Measurements from ENCODE around the gene SLC35G3.

The SLC35G3 gene

DNA sequence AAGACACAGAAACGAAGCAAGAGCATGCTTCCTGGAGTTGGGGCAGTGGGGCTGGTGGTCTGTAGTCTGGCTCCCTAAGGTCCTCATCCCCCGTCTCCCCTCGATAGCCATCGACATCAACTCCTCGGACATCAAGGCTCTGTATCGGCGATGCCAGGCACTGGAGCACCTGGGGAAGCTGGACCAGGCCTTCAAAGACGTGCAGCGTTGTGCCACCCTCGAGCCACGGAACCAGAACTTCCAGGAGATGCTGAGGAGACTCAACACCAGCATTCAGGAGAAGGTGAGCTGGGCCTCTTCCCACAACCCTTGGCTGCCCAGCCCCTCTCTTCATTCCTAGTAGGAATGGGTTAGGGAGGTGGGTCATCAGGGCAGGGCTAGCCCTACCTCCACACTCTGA, 44.3 kb downstream of the SLC35G3 start:
- no peaks in the 10 kb centered on the region for H3K4me1 Mint-ChIP-seq (ENCODE audit: low read depth)
- intact Hi-C loops (cut with micrococcal nuclease) = no loop called here

DNA sequence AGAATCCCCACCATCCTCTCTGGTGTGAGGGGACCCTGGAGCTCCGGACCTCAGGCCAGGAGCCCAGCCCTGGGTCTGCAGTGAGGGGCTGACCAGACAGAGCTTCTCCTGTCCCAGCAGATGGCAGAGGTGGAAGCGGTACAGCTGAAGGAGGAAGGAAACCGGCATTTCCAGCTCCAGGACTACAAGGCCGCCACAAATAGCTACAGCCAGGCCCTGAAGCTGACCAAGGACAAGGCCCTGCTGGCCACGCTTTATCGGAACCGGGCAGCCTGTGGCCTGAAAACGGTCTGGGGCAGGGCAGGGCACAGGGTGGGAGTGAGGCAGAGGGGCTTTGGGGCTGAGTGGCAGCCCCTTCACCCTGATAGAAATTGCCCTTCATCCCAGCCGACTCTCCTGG, 46.0 kb downstream of the SLC35G3 start:
- intact Hi-C loops (cut with micrococcal nuclease) = no loop called here
- Mint-ChIP-seq H3K36me3 (ENCODE audit: low read depth) (no peaks in the 10 kb centered on the region), H3K9me3 (no peaks in the 10 kb centered on the region), H3K4me1 (ENCODE audit: low read depth) (no peaks in the 10 kb centered on the region), H3K4me3 (no peak overlapping the region), H3K27ac (no peak overlapping the region), H3K27me3 (peaks cover 13% of the 10 kb centered on the region)

More for the DNA sequence above, 44.3 kb downstream of the SLC35G3 start:
- Mint-ChIP-seq H3K9me3 (no peaks in the 10 kb centered on the region), H3K36me3 (ENCODE audit: low read depth) (no peaks in the 10 kb centered on the region), H3K27ac (no peak overlapping the region), H3K27me3 (peaks cover 7% of the 10 kb centered on the region), H3K4me3 (no peak overlapping the region)

DNA sequence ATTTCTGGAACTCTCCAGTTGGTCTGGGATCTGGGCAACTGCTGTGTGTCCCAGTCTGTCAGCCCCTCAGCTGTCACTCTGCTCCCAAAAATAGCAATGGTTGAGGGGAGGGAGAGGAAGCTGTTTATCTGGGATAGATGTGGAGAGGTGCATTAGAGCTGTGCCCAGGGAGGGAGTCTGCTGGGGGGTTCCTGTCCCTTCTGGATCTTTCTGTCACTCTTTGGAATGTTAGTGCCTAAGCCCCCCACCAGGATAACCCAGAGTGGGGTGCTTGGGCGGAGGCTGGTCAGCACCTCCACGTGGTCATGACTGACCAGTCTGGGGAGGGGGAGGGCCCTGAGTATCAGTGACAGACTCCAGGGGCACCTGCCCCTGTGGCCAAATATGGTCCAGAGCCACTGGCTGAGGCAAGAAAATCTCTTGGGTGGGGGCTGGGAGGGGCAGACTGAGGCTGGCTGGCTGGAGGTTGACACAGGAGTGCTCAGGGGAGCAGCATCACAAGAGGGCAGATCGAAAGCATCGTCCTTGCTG, 46.8 kb downstream of the SLC35G3 start, which contains the start of gene UNC45B:
TSS of gene UNC45B (plus strand) at position 443 of the 531 bp plus-strand sequence. CDS start 447 bp downstream, outside the sequence.
- Mint-ChIP-seq H3K36me3 (ENCODE audit: low read depth) (no peaks in the 10 kb centered on the region), H3K4me1 (ENCODE audit: low read depth) (no peaks in the 10 kb centered on the region), H3K9me3 (no peaks in the 10 kb centered on the region), H3K4me3 (no peak within 1 kb of the TSS), H3K27ac (no peak within 1 kb of the TSS), H3K27me3 (peaks cover 13% of the 10 kb centered on the region)
- intact Hi-C loops (cut with micrococcal nuclease) = no loop called here

DNA sequence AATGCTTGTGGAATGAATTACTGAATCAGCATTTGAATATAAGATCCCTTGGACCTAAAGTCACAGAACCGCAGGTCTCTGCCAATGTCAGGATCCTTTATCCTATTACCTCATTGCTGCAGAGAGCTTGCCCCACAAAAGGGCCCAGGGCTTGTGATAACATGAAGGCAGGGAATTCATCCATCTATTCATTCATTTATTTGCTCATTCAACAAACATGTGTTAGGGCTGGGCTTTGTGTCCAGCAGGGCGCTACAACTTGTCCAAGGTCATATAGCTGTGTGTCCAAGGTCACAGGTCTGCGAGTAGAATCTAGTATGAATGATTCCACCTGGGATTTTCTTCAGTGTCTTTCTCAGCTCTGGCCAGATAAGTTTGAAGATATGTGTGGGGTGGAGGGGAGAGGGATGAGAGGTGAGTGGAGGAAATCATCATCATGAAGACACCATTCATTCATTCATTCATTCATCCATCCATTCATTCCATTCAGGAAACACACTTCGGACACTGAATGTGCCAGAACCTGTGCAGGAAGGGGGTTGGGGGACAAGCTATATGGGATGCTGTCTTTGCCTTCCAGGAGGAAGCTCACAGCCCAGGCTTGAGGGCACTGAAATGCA, 47.9 kb downstream of the SLC35G3 start:
- Mint-ChIP-seq H3K36me3 (ENCODE audit: low read depth) (no peaks in the 10 kb centered on the region), H3K9me3 (no peaks in the 10 kb centered on the region), H3K4me1 (ENCODE audit: low read depth) (no peaks in the 10 kb centered on the region), H3K4me3 (no peak overlapping the region), H3K27ac (no peak overlapping the region), H3K27me3 (peaks cover 13% of the 10 kb centered on the region)
- intact Hi-C loops (cut with micrococcal nuclease) = no loop called here

DNA sequence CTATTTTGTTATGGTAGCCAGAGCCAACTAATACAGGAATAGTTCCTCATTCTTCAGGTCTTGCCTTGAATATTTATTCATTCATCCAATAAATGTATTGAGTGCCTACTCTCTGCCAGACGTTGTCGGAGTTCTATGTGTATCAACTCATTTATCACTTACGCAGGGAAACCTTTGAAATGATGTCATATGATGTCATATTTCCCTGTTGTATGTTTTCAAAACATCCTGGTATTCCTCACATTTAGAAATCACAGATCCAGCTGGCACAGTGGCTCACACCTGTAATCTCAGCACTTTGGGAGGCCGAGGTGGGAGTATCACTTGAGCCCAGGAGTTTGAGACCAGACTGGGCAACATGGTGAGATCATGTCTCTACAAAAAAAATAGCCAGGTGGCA, 49.4 kb downstream of the SLC35G3 start:
- Mint-ChIP-seq H3K36me3 (ENCODE audit: low read depth) (no peaks in the 10 kb centered on the region), H3K4me1 (ENCODE audit: low read depth) (no peaks in the 10 kb centered on the region), H3K4me3 (no peak overlapping the region), H3K9me3 (no peaks in the 10 kb centered on the region), H3K27me3 (peaks cover 10% of the 10 kb centered on the region), H3K27ac (no peak overlapping the region)
- intact Hi-C loops (cut with micrococcal nuclease) = no loop called here
